ENCODE measurements around the gene LUC7L. TPM values are rescaled to one million over a fixed set of nuclear protein-coding genes. Genes with fewer than 3 reads are reported as not detected.
"Not testable (repeated sequence)": the region's sequence is repeated elsewhere in the genome, so short reads cannot be mapped to it uniquely, and the experiment has no call there.

LUC7L gene
- 15.0 and 15.8 TPM in 2 replicates for total RNA-seq (2014; rRNA removed; shearing (Covaris generic))

GRCh38 chr16:228852-229730 lies at the start of gene LUC7L:
Gene LUC7L (minus strand): TSS chr16:229449. CDS start chr16:229339, 110 bp downstream.
- peak; percentile 85 for DNase-seq (ENCODE audit: low read depth)

- peak; percentile 78 for DNase-seq (ENCODE audit: low read depth)
These were observed 49.7 kb upstream of the LUC7L start for GRCh38 chr16:278863-279366.

GRCh38 chr16:276426-277077 lies 47.3 kb upstream of the LUC7L start:
- no peak for DNase-seq (ENCODE audit: low read depth)

- no peak for DNase-seq (ENCODE audit: low read depth)
These were observed 46.6 kb upstream of the LUC7L start, which contains the start of gene RGS11 for GRCh38 chr16:275786-276232. Gene RGS11 (minus strand): TSS chr16:275944. CDS start chr16:275911, 33 bp downstream.

- DNase-seq (ENCODE audit: low read depth), result no peak
These were observed 45.9 kb upstream of the LUC7L start for GRCh38 chr16:275041-275641.

GRCh38 chr16:273547-274421 lies 44.5 kb upstream of the LUC7L start:
- no peak for DNase-seq (ENCODE audit: low read depth)

- no peak for DNase-seq (ENCODE audit: low read depth)
These were observed 43.6 kb upstream of the LUC7L start for GRCh38 chr16:272633-273546.

- DNase-seq (ENCODE audit: low read depth), result no peak
These were observed 41.4 kb upstream of the LUC7L start for GRCh38 chr16:270381-271255.

GRCh38 chr16:269061-269796 lies 40.0 kb upstream of the LUC7L start:
- no peak for DNase-seq (ENCODE audit: low read depth)

- DNase-seq (ENCODE audit: low read depth), result no peak
These were observed 39.1 kb upstream of the LUC7L start for GRCh38 chr16:268141-269053.

GRCh38 chr16:267562-267961 lies 38.3 kb upstream of the LUC7L start:
- DNase-seq (ENCODE audit: low read depth), result not testable (repeated sequence)

- DNase-seq (ENCODE audit: low read depth), result no peak
These were observed 37.3 kb upstream of the LUC7L start for GRCh38 chr16:266258-267164.

- DNase-seq (ENCODE audit: low read depth), result no peak
These were observed 36.5 kb upstream of the LUC7L start for GRCh38 chr16:265711-266110.

- no peak for DNase-seq (ENCODE audit: low read depth)
These were observed 35.8 kb upstream of the LUC7L start for GRCh38 chr16:265002-265529.

GRCh38 chr16:264440-264951 lies 35.2 kb upstream of the LUC7L start:
- DNase-seq (ENCODE audit: low read depth), result no peak

- no peak for DNase-seq (ENCODE audit: low read depth)
These were observed 34.7 kb upstream of the LUC7L start for GRCh38 chr16:263944-264343.

All from M059J (cell line).